Testis (tissue), 3 donors: ENCODE data around the gene CHGA. TPM values are rescaled to one million over a fixed set of nuclear protein-coding genes. Genes with fewer than 3 reads are reported as not detected.

ENCODE experiments used
- DNase-seq: peaks from one replicate; pipeline ENCODE4 v3.0.0-alpha.2; 2019
- H3K27ac ChIP-seq, 2 donors: fragments of 200-600 bp; sonication (generic); one replicate each; pipeline ENCODE4 v1.5.1; 2019
- H3K27me3 ChIP-seq: fragments of 200-600 bp; sonication (generic); one replicate; pipeline ENCODE4 v1.5.1; 2019
- H3K36me3 ChIP-seq: fragments of 200-600 bp; sonication (generic); one replicate; pipeline ENCODE4 v1.5.1; 2017; ENCODE audit warnings: low read depth; ENCODE audit errors: missing control alignments
- H3K4me1 ChIP-seq: fragments of 200-600 bp; sonication (generic); one replicate; pipeline ENCODE4 v1.5.1; 2019
- H3K4me3 ChIP-seq, 2 donors: fragments of 200-600 bp; sonication (generic); one replicate each; pipeline ENCODE4 v1.5.1; 2017 to 2019
- H3K9me3 ChIP-seq: fragments of 200-600 bp; sonication (generic); one replicate; pipeline ENCODE4 v1.5.1; 2017
- CTCF ChIP-seq, 3 experiments: fragments of 450-650 bp in 2 of 3; fragments of 200-600 bp in 1 of 3; sonication (generic) in 1 of 3; IDR thresholded peaks; one replicate each; pipeline ENCODE4 v1.5.1; 2016 to 2019; ENCODE audit warnings: antibody characterized with exemption in 3 of 3, mild to moderate bottlenecking in 2 of 3, moderate library complexity in 1 of 3
- POLR2A ChIP-seq: fragments of 450-650 bp; IDR thresholded peaks from one replicate; pipeline ENCODE4 v1.6.1; 2017; ENCODE audit warnings: antibody characterized with exemption, mild to moderate bottlenecking, moderate library complexity
- WGBS, 2 donors: methylation state at CpG; one replicate each; pipeline ENCODE4 v1.1.5; 2018; 5-methylcytosine and 5-hydroxymethylcytosine counted together
- intact Hi-C: fragments of 100-400 bp; cut with DNase I; formaldehyde crosslinking; loops from one replicate; pipeline ENCODE4 v1.15.1; 2023; ENCODE audit warnings: low total_unique reads
- polyA plus RNA-seq: library from polyadenylated mRNA; stranded (reverse); fragments of 350-450 nt; fragmentation: Illumina TruSeq; extraction: RNeasy Lipid Tissue Mini Kit (QIAGEN cat#74804); gene quantifications from one replicate; pipeline ENCODE4 v1.2.3, GENCODE V29; 2014; ENCODE audit warnings: low read depth, low replicate concordance; ENCODE audit not compliant: insufficient read depth
- total RNA-seq, 2 donors: library from RNA; depleted of rRNA; stranded (reverse); fragments of >200 nt; gene quantifications; one replicate each; pipeline ENCODE4 v1.2.3, GENCODE V29; 2016

CHGA gene
- total and polyA plus RNA-seq, 3 donors from 2014 or later = 92.9 to 225 (median 191) TPM

GRCh38 chr14:92964124-92965109 is 41.5 kb downstream of the CHGA start:
- 66 to 72% methylated on average over 7 to 12 of the region's 12 CpGs for WGBS, 2 donors
- H3K9me3 ChIP-seq = no peaks in the 10 kb centered on the region
- H3K36me3 ChIP-seq = no peaks in the 10 kb centered on the region
- no peak overlapping the region for H3K4me3 ChIP-seq
- TF ChIP-seq POLR2A = no peak
- TF ChIP-seq CTCF (IDR thresholded peaks at IDR 0.05) = no peak
- peaks cover 17% of the 10 kb centered on the region for H3K4me1 ChIP-seq
- intact Hi-C loops = no loop called here
- no peak for DNase-seq
- no peak overlapping the region for H3K27ac ChIP-seq
- H3K27me3 ChIP-seq = no peaks in the 10 kb centered on the region

- intact Hi-C loops = no loop called here
- H3K4me1 ChIP-seq = peaks cover 26% of the 10 kb centered on the region
- H3K4me3 ChIP-seq = no peak overlapping the region
- H3K27ac ChIP-seq = no peak overlapping the region
- H3K27me3 ChIP-seq = no peaks in the 10 kb centered on the region
- TF ChIP-seq POLR2A (no peak), CTCF (IDR thresholded peaks at IDR 0.05) (no peak)
- no peak for DNase-seq
- H3K9me3 ChIP-seq = no peaks in the 10 kb centered on the region
- no peaks in the 10 kb centered on the region for H3K36me3 ChIP-seq
- 75 to 85% methylated on average over 1 of the region's 1 CpG for WGBS, 2 donors
Measured at GRCh38 chr14:92965281-92965680, 42.3 kb downstream of the CHGA start.

DNA sequence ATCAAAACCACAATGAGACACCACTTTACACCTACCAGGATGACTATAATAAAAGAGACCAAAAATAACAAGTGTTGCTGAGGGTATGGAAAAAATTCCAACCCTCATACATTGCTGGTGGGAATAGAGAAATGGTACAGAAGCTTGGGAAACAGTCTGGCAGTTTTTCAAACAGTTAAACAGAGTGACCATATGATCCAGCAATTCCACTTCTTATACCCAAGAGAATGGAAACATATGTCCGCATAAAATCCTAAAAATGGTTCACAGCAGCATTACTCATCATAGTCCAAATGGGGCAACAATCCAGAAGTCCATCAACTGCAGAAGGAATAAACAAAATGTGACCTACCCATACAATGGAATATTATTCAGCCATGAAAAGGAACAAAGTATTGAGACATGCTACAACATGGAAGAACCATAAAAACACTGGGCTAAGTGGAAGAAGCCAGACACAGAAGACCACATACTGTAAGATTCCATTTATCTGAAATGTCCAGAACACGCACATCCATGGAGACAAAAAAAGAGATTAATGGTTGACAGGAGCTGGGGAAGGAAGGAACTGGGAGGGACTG is 44.5 kb downstream of the CHGA start:
- TF ChIP-seq CTCF (IDR thresholded peaks at IDR 0.05) (no peak), POLR2A (no peak)
- WGBS, 2 donors = 95 to 97% methylated on average over 2 of the region's 2 CpGs
- Histone ChIP-seq H3K27ac (no peak overlapping the region), H3K27me3 (no peaks in the 10 kb centered on the region), H3K4me1 (peaks cover 28% of the 10 kb centered on the region), H3K4me3 (no peak overlapping the region), H3K36me3 (no peaks in the 10 kb centered on the region), H3K9me3 (no peaks in the 10 kb centered on the region)
- intact Hi-C loops = no loop called here
- no peak for DNase-seq

GRCh38 chr14:92968291-92969020 is 45.5 kb downstream of the CHGA start:
- Histone ChIP-seq H3K4me3 (no peak overlapping the region), H3K27me3 (no peaks in the 10 kb centered on the region), H3K4me1 (peaks cover 32% of the 10 kb centered on the region), H3K27ac (no peak overlapping the region), H3K36me3 (no peaks in the 10 kb centered on the region), H3K9me3 (no peaks in the 10 kb centered on the region)
- DNase-seq = no peak
- TF ChIP-seq CTCF (IDR thresholded peaks at IDR 0.05) = no peak
- no peak for TF ChIP-seq POLR2A
- WGBS, 2 donors = 85 to 91% methylated on average over 10 to 14 of the region's 14 CpGs
- intact Hi-C loops = no loop called here
